NCI-H1092 (cell line): ENCODE results near the gene USP20.
"Not testable (repeated sequence)": the region's sequence is repeated elsewhere in the genome, so short reads cannot be mapped to it uniquely, and the experiment has no call there.

Source experiments
- DNase-seq: peaks from one replicate; lab custom pipeline; 2025; lab: John Stamatoyannopoulos, UW

USP20 gene

GRCh38 chr9:129890718-129891299 is 55.6 kb downstream of the USP20 start:
- DNase-seq: not testable (repeated sequence)

- DNase-seq: no peak
Observed at GRCh38 chr9:129891569-129891968, 56.3 kb downstream of the USP20 start.

GRCh38 chr9:129894120-129894823 is 59.0 kb downstream of the USP20 start:
- no peak for DNase-seq

- DNase-seq: no peak
Observed at GRCh38 chr9:129895376-129896268, 60.4 kb downstream of the USP20 start.

- no peak for DNase-seq
Observed at GRCh38 chr9:129897263-129897662, 62.0 kb downstream of the USP20 start.

- no peak for DNase-seq
Observed at GRCh38 chr9:129898185-129898584, 62.9 kb downstream of the USP20 start.

DNA sequence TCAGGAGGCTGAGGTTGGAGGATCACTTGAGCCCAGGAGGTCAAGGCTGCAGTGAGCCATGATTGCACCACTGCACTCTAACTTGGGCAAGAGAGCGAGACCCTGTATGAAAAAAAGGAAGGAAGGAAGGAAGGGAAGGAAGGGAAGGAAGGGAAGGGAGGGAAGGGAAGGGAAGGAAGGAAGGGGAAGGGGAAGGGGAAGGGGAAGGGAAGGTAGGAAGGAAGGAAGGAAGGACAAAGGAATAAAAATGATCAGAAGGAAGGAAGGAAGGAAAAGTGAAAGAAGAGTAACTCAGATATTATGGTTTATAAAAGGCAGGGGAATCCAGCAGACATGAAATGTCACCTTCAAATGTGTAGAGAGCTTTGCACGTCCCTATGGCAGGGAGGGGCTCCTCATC is 64.4 kb downstream of the USP20 start:
- DNase-seq: no peak

DNA sequence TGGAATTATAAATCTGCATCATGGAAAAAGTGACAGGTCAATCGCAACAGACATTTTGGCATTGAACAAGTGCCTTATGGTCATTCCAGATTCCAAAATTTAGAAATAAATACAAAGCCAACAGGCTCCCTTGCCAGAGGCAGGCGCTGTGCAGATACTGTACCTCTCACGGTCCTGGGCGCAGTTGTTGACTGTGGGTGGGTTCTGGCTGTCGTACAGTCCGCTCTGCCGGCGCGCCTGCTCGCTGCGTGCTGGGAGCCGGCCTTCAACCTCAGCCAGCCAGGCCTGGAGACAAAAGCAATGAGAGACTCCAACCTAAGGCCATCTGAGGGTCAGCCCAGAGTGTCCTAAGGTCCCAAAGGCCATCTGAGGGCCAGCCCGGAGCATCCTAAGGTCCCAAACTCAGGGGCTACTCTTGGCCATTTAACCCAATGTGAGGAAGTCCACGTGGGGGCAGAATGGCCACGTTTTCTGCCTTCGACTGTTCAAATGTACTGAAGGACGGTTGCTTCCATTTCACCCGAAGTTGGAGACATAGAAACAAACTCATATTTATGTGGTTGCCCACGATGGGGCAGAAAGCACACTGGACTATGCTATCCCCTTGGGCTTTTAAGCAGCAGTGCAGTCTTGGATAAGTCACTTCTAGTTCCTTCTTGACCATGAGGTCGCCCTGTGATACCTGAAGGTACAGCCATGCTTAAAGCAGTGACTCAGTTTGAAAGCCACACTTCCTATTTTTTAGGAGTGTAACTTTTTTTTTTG is 65.2 kb downstream of the USP20 start:
- DNase-seq: no peak

DNA sequence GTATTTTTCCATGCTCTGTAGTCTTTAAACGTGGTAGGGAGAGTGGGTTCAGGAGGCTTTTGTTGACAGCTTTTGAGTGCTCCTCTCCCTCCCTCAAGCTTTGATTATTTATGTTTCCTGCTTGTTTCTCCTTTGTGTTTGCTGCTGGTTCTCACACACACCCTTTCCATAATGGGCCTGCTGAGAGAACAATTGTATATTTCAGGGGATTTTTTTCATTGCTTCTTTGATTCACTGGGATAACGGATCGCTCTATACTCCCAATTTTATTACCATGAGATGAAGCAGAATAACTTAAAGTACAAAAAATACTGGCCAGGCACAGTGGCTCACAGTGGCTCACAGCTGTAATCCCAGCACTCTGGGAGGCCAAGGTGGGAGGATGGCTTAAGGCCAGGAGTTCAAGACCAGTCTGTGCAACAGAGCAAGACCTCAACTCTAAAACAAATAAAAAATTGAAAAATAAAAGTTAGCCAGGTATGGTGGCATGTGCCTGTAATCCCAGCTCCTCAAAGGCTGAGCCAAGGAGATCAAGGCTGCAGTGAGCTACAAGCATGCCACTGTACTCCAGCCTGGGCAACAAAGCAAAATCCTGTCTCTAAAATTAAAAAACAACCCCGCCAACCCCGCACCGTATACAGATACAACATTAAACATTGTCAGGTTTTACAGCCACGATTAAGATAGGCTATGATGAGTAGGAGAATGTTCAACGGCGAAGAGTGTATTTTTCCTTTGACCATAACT is 66.9 kb downstream of the USP20 start:
- no peak for DNase-seq

DNA sequence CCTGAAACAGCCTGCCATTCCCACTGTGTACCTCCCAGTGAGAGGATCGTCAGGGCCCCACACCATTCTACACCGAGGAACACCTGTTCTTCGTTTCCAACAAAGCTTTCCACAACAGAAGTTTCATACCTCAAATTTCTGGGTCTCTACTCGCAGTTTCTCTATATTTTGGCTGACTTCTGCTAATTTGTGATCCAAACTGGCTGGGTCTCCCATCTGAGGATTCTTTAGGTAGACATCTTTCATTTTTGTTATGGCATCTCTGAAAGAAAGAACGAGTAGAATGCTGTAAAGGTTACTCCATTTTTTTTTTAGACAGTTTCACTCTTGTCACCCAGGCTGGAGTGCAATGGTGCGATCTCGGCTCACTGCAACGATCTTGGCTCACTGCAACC is 67.5 kb downstream of the USP20 start:
- DNase-seq: no peak

DNA sequence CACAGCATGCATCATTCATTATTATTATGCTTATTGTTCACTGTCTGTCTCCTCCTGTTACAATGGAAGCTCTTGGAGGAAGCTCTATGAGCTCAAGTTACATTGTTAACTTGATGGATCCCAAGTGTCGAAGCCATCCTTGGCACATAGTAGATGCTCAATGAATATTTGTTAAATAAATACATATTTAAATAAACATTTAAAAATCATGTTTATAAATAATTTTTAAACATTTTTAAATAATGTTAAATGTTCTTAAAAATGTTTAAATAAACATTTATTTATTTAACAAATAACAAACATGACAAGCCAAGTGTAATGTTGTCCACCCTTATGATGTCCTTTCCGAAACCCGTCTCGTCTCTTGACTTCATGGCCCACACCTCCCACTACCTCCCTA is 69.5 kb downstream of the USP20 start:
- DNase-seq: no peak

DNA sequence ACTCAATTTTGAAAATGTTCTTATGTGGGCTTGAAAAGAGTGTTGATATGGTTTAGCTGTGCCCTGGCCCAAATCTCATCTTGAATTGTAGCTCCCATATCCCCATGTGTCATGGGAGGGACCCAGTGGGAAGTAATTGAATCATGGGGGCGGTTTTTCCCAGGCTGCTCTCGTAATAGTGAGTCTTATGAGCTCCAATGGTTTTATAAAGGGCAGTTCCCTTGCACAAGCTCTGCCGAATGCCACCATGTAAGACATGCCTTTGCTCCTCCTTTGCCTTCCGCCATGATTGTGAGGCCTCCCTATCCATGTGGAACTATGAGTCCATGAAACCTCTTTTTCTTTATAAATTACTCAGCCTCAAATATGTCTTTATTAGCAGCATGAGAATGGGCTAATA is 71.0 kb downstream of the USP20 start:
- DNase-seq: no peak

- DNase-seq: no peak
Observed at GRCh38 chr9:129907201-129907600, 71.9 kb downstream of the USP20 start.

DNA sequence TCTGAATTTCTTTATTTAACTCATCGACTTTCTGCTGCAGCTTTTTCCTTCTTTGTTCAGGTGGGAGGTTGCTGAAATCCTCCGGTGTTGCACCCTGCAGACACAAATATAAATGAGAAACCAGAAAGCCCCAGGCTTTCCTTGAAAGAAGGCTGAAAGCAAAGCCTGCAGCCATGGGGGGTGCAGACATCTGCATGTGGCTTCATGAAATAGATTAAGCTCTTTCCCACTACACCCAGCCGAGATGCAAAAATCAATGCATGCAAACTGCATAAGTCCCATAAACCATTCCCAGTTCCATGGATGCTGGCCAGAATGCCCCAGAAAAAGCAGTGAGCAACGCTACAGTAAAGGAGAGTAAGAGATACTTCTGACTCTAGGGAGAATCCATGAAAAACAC is 73.6 kb downstream of the USP20 start:
- no peak for DNase-seq

- no peak for DNase-seq
Observed at GRCh38 chr9:129909851-129910250, 74.6 kb downstream of the USP20 start.

GRCh38 chr9:129910628-129911567 is 75.6 kb downstream of the USP20 start:
- DNase-seq: no peak

DNA sequence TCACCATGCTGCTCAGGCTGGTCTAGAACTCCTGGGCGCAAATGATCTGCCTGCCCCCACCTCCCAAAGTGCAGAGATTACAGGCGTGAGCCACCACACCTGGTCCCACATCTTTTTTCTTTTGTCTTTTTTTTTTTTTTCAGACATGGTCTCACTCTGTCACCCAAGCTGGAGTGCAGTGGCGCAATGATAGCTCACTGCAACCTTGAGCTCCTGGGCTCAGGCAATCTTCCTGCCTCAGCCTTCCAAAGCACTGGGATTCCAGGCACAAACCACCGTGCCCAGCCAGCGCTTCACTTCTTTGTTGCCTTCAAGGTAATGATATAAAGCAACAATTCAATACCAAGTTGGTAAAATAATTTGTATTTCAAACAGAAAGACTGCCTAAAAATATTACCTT is 78.8 kb downstream of the USP20 start:
- DNase-seq: no peak

- DNase-seq: no peak
Observed at GRCh38 chr9:129916707-129917106, 81.4 kb downstream of the USP20 start.

- DNase-seq: no peak
Observed at GRCh38 chr9:129918296-129918950, 83.2 kb downstream of the USP20 start.

DNA sequence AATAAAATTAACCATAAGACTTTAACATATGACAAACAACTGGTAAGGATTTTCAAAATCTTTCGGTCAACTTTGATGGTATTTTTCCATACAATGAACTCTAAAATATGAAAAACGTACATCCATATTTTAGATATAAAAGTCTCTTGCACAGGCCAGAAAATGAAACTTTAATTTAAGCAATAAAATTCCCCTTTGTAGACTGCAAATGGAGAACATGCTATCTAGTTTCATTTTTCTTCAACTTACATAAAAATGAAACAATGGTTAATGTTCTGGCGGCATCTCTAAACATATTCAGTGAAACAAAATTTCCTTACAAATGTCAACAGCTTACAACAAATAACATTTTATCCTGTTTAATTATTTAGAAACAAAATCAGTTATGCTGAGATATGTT is 84.0 kb downstream of the USP20 start:
- DNase-seq: no peak
